ENCODE measurements around the gene FXYD3. TPM values are rescaled to one million over a fixed set of nuclear protein-coding genes. Genes with fewer than 3 reads are reported as not detected.

FXYD3 gene
- total RNA-seq, 1 experiment from 2014 or later: 17.4 TPM

GRCh38 chr19:35155441-35155840, 39.8 kb downstream of the FXYD3 start (continued):
- TF ChIP-seq ZBTB33 (IDR thresholded peaks at IDR 0.05; ENCODE audit: extremely low read depth, insufficient replicate concordance, low read length) (no peak), REST (IDR thresholded peaks at IDR 0.05; ENCODE audit: low read depth) (no peak), RAD21 (IDR thresholded peaks at IDR 0.05; ENCODE audit: low read depth) (no peak), POLR2AphosphoS5 (IDR thresholded peaks at IDR 0.05; ENCODE audit: low read depth, low read length) (no peak)

DNA sequence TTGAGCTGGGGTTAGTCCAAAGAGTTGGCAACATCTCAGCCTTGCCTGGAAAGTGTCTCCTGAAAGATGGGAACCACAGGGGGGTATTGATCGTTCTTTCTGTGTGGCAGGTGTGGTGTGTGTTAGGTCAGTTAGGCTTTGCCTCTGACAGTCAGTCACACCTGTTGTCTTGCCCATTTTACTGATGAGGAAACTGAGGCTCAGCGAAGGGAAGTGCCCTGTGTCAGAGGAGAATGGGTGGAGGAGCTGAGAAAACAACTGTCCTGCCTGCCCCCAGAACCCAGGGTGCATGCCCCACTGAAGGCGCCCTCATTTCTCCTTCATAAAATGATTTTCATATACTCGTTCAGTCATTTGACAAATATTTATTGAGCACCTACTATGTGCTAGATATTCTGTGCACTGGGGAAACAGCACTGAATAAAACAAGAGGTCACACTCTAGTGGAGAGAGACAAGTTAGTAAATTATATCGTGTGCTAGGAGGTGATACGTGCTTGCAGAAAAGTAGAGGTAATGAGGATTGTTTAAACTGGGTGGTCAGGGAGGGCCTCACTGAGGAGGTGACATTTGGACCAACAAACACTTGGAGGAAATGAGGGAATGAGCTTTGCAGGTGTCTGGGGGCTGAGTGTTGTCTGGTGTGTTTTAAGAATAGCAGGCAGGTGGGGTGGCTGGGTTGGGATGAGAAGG, 40.5 kb downstream of the FXYD3 start:
- H3K4me3 ChIP-seq (replicated peaks in 1 of 2; ENCODE audit: low read depth in 1 of 2, low read length in 2 of 2): peak overlapping the region; percentile 75 to 95
- no peaks in the 10 kb centered on the region for H3K27me3 ChIP-seq (ENCODE audit: insufficient read depth, low read length)
- no peak overlapping the region; the same call in 1 of the 2 replicates for H3K27ac ChIP-seq (ENCODE audit: low read depth, low read length)
- no peaks in the 10 kb centered on the region for H3K9me2 ChIP-seq (ENCODE audit: insufficient read depth)
- ChIA-PET RAD21 (ENCODE audit: low non-redundant PET in 1 of 2, low total read pairs in 2 of 2, uncharacterized antibody in 2 of 2, unreplicated experiment in 2 of 2) (no interaction called here), CTCF (no interaction called here), POLR2A (no interaction called here)
- peak overlapping the region; percentile 98 for H3K4me2 ChIP-seq (ENCODE audit: low read length)
- intact Hi-C loops (cut with micrococcal nuclease): no loop called here
- BruUV-seq (replicated peaks): TSS peak; percentile 40
- ATAC-seq: no peak
- H3K4me1 ChIP-seq (ENCODE audit: control insufficient read depth in 1 of 2, insufficient read depth in 2 of 2, low read length in 2 of 2): peaks cover 8 to 42% of the 10 kb centered on the region in 2 experiments
- no peak for DNase-seq (ENCODE audit: low read depth, low spot score)
- H3K9ac ChIP-seq (ENCODE audit: low read length): peak overlapping the region; percentile 93
- TF ChIP-seq EZH2 (IDR thresholded peaks at IDR 0.05) (no peak), SP1 (IDR thresholded peaks at IDR 0.05; ENCODE audit: low read depth) (no peak), JUND (IDR thresholded peaks at IDR 0.05) (no peak), EGR1 (IDR thresholded peaks at IDR 0.05; ENCODE audit: low read depth) (no peak), FOSL1 (IDR thresholded peaks at IDR 0.05; ENCODE audit: low read depth) (no peak), POLR2AphosphoS5 (IDR thresholded peaks at IDR 0.05; ENCODE audit: low read depth, low read length) (no peak), RAD21 (IDR thresholded peaks at IDR 0.05; ENCODE audit: low read depth) (no peak), SRF (IDR thresholded peaks at IDR 0.05; ENCODE audit: low read depth) (no peak), SIN3A (IDR thresholded peaks at IDR 0.05; ENCODE audit: low read depth) (no peak), ZBTB33 (IDR thresholded peaks at IDR 0.05; ENCODE audit: extremely low read depth, insufficient replicate concordance, low read length) (no peak)
- TF ChIP-seq, protein P1, sequence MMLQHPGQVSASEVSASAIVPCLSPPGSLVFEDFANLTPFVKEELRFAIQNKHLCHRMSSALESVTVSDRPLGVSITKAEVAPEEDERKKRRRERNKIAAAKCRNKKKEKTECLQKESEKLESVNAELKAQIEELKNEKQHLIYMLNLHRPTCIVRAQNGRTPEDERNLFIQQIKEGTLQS (IDR thresholded peaks at IDR 0.05): no peak
- no peak overlapping the region for H2AFZ ChIP-seq (ENCODE audit: low read depth, low read length, poor library complexity, severe bottlenecking)
- H3K9me3 ChIP-seq (ENCODE audit: control insufficient read depth in 1 of 2, insufficient read depth in 1 of 2, low read depth in 1 of 2, low read length in 2 of 2): no peaks in the 10 kb centered on the region
- peaks cover 9 to 41% of the 10 kb centered on the region in 2 experiments for H3K36me3 ChIP-seq (ENCODE audit: control insufficient read depth in 1 of 2, insufficient read depth in 2 of 2, low read length in 2 of 2)
- H4K20me1 ChIP-seq (ENCODE audit: insufficient read depth): no peaks in the 10 kb centered on the region
- H3K79me2 ChIP-seq (ENCODE audit: insufficient read depth, low read length): peaks cover 30% of the 10 kb centered on the region; the same call in 1 of the 2 replicates

Data from HCT116 (cell line).